NK-92 (cell line): ENCODE data around the gene DNAJC30.
A peak's percentile ranks its signal among the peaks of the same experiment; 100 is the strongest.
"Not testable (repeated sequence)": the region's sequence is repeated elsewhere in the genome, so short reads cannot be mapped to it uniquely, and the experiment has no call there.

Experiments
- DNase-seq: peaks from one replicate; lab custom pipeline; 2025; ENCODE audit not compliant: unreplicated experiment; lab: John Stamatoyannopoulos, UW

DNAJC30 gene

DNA sequence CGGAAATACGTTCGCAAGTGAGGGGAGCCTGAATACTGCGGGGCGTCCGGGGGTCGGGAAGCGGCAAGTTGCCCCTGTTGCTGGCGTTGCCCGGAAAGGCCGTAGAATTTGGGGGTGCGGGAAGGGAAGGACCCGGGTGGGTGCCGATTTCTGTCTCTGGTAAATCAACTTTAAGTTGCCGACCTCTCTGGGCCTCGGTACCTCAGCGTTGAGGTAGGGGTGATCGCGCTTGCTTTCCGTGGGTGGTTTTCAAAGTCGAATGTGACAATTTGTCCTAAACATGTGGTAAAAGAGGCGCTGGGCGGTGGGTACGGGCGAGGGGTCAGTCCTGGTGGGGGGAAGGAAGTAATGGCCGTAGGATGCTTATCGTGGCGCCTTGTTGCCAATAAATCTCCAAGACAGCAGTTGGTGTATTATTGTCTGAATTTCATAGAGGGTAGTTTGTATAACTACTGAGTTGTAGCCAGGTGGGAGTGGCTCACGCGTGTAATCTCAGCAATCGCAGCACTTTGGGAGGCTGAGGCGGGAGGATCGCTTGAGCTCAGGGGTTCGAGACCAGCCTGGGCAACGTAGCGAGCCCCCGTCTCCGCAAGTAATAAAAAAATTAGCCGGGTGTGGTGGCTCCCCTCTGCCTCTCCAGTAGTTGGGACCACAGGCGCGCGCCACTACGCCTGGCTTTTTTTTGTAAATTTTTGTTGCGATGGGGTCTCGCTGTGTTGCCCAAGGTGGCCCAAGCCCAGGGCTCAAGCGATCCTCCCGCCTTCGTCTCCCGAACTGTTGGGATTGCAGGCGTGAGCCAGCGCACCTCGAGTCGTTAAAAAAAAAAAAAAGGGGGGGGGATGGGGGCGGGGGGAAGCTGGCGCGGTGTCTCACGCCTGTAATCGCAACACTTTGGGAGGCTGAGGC lies 788 bp upstream of the DNAJC30 start:
- DNase-seq, result no peak

DNA sequence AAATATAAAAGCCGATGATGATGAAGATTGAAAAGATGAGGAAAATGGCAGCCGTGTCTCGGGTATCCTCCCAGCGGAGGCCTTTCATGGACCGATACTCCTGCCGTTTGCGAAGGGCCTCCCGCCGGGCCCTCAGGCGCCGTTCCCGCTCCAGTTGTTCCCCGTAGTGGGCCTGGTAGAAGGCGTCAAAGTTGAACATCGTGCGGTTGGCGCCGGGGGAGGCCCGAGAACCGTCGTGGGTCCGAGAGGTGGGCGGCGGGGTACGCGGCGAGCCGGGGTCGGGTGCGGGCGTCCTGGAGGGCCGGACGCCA lies 553 bp downstream of the DNAJC30 start:
- no peak for DNase-seq

DNA sequence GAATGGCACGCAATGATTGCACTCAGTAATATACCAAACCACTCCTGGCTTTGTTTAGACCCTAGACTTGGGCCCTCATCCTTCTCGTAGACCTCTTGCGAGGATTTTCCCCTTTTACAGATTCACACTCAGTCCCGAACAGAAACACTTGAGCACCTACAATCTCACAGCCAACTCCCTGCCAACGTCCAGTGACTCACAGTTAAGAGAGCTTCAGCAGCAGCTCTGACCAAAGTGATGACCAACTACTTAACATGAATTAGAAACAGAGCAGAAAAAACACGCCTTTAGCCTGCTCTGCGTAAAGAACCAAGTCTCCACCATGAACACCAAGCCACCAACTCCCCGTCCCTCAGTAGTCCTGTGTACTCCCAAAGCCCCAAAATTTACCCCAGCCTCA lies 2.2 kb downstream of the DNAJC30 start:
- DNase-seq, result no peak

DNA sequence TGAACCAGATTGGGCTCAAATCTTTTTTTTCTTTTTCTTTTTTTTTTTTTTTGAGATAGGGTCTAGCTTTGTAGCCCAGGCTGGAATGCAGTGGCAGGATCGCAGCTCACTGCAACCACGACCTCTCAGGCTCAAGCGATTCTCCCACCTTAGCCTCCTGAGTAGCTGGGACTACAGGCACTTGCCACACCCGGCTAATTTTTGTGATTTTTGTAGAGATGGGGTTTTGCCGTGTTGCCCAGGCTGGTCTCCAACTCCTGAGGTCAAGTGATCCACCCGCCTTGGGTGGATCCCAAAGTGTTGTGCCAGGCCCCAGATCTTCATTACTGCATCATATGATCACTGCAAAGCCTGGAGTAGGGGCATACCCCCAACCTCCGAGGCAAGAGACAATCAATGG lies 2.8 kb downstream of the DNAJC30 start:
- no peak for DNase-seq

DNA sequence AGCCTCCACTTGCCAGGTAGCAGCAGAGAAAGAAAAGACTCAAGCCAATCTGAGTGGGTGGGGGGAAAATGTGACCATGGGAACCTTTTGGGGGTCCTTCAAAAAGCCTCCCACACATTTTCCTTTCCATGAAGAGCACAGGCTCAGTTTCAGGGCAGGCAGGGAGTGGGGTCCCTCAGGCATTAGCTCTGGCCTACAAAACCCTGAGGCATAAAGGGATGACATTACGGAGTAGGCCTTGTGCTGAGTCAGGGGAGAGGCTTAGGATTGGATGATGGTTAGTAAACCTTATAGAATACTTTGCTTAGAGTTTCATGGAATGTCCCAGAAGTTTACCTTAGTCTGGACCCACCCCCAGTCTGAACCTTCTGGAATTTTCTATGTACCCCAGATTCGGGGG lies 3.5 kb downstream of the DNAJC30 start:
- no peak for DNase-seq

DNA sequence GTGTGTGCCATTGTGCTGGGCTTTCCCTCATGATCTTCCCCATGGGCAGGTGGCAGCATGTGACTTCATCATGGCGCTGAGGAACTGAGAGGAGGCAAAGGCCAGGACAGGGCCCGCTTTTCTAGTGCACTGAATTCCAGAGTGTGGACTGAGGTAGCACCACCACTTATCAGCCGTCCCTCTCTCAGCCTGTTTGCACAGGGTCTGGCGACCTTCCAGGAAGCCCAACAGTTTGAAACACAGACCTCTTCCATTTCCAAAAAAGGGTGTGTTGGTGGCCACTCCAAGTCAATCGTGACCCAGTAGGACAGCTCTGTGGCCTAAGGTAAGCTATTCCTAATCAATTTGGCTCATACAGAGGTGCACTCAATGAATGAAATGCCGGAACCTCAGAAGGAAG lies 4.4 kb downstream of the DNAJC30 start:
- DNase-seq, result no peak

DNA sequence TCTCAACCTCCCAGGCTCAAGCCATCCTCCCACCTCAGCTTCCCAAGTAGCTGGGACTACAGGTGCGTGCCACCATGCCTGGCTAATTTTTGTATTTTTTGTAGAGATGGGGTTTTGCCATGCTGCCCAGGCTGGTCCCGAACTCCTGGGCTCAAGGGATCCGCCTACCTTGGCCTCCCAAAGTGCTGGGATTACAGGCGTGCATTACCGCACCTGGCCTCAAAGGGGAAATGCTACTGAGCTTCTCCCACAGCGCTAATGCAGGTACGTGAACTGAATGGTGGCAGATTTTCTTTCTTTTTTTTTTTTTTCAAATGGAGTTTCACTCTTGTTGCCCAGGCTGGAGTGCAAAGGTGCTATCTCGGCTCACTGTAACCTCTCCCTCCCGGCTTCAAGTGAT lies 7.2 kb downstream of the DNAJC30 start:
- not testable (repeated sequence) for DNase-seq

DNA sequence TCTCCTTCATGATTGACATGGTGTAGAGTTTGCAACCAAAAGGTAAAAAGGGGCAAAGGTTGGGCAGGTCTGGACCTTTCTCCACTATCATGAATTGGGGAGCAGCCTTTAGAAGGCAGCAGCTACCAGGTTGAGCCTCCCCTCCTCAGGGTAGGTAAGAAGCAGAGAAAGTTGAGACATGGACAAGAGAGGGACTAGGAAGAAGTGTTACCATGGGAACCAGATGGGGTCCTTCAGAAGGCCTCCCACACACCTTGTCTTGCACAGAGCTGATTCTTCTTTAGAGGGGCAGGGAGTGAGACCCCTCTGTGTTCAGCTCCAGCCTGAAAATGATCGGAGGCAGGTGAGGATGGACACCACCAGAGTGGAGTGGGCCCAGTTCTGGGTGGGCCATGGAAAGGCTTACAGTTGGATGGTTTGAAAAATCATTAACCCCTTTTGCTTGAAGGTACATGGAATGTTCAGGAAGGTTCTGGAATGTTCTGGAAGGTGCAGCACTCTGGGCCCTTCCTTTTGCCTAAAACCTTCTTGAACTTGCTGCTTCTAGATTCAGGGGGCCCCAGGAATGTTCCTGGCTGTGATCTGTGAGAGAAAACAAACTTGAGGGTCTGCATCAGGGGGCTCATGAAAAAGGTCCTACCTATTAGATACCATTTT lies 8.7 kb downstream of the DNAJC30 start:
- DNase-seq, result no peak

DNA sequence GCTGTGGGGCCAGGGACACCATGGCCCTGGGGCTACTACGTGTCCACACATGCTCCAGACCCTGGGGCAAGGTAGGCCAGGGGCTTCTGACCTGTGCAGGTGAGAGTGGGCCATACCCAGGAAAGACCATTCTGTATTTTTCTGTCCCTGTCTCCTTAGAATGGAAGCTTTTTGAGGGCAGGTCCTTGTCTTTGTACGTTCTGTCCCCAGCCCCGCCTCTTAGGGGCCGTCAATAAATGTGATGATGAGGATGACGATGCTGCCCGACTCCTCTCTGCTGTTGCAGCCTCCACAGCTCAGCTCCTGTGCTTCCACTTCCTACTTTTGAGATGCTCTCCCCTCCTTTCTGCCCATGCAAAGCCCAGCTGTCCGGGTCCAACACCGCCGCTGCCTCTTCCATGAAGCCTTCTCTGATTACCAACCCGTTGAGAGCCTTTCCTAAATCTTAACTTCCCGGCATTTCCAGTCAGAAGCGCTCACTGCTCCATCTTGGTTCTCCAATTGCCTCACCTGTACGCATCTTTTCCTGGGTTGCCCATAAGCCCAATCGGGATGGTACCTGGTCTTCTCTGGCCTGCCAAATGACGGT lies 11.3 kb downstream of the DNAJC30 start:
- no peak for DNase-seq

DNA sequence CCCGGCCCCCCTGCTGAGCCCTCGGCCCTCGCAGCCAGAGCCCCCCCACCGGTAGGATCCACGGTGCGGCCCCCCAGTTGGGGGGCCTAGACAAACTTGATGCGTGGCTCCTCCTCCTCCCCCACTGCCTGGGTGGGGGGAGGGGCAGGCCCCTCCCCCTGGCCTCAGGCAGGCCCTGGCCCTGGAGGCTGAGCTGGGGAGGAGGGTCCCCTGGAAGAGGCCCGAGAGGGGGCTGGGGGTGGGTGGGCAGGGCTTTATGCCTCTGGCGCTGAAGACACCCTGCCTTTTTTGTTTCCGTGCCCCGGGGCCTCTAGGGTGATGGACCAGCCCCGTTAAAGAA lies 12.0 kb downstream of the DNAJC30 start:
- no peak for DNase-seq

DNA sequence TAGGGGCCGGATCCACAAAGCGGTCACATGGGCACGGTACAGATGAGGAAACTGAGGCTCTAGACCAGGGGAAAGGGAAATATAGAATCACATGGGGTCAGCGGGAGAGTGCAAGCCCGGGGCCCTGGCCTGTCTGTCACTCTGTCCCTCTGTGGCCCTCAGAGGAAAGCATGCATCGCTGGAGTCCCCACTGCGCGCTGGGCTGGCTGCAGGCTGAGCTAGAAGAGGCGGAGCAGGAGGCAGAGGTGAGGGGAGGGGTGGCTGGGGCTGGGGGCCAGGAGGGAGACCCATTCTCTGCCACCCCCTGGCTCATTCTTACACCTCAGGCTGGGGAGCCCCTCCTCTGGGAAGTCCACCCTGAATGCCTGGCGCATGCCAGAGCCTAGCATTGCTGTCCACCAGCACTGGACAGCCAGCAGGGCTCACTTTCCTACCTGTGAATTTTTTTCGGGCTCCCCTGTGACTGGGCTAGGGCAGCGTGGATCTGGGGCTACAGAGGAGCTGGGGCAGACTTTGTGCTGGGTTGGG lies 13.3 kb downstream of the DNAJC30 start:
- no peak for DNase-seq

DNA sequence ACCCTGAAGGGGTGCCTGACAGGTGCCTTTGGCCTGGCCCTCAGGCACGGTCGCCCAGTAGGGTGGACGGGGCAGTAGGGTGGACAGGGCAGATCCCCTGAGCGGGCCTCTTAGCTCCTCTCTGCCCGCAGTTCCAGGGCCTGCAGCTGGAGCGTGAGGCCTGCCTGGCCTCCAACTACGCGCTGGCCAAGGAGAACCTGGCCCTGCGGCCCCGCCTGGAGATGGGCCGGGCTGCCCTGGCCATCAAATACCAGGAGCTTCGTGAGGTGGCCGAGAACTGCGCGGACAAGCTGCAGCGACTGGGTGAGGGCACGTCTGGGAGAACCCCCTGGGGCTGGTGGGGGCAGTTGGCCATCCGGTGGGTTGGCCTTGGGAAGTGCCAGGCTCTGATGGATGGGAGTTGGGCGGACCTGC lies 14.0 kb downstream of the DNAJC30 start:
- no peak for DNase-seq

DNA sequence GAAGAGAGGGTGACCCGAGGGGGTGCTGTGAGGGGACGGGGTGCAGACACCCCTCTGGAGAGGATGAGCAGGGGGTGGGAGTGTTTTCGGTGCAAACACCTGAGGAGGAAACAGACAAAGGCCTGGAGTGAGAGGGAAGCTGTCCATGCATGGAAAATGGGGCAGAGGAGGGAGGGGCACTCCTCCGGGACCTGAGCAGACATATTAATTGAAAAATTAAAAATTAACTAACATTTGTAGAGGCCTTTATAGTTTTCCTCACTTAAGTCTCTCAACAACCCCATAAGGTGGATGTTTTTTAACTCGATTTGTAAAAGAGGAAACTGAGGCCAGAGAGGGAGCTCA lies 14.4 kb downstream of the DNAJC30 start:
- DNase-seq, result no peak

DNA sequence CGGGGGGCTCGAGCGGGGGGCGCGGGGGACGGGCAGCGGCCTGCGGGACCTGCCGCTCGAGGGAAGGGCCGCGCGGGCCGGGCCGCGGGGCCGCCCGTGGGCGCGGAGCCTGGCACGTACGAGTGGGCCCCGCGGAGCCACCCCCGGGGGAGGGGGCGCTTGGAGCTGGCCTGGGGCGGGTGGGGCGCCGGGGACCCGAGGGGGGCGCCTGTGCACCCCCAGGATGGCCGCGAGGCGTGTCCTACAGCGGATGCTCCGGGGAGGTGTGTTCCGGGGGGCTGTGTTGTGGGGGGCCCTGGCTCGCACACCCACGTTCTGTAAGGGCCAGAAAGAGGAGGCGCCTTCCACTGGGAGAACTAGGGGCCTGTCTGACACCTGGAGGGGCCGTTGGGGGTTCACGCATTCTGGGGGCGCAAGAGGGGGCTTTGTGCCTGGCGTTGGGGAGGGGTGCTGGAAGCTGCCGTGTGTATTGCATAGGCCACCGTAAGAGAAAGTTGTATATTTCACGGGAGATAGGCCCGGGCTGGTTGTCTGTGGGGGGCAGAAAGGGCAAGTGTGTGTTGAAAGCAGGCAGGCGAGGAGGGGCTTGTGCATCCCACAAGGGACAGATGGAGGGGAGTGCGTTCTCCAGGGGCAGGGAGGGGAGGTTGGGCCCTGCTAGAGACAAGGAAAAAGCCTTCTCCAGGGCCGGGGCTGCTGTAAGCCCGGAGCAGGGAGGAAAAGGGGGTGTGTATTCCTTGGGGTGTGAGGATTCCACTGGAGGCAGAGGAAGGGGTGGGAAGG lies 15.0 kb downstream of the DNAJC30 start:
- DNase-seq, result no peak

DNA sequence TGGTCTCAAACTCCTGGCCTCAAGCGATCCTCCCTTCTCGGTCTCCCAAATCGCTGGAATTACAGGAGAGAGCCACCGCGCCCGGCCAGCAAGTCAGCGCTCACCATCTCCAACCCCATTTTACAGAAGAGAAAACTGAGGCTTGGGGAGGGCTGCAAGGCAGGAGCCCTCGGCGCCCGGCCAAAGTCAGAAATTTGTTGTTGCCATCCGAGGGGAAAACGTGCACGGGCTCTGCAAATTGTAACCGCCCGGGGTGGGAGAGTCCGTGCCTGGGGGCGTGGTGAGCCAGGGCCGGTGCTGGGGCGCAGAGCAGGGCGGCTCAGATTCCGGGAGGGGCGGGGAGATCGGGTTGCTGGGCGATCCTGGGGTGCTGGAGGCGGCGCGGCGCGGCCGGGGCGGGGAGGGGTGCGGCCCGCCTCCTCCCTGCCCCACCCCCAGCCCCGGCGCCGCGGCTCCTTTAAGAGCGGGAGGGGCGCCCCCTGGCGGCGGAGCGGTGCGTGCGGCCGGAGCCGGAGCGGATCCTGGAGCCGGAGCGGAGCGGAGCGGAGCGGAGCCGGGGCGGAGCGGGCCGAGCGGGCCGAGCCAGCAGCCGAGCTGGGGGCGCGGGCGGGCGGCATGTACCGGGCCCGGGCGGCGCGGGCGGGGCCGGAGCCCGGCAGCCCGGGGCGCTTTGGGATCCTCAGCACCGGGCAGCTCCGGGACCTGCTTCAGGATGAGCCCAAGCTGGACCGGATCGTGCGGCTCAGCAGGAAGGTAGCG lies 15.7 kb downstream of the DNAJC30 start, which contains the start of gene VPS37D:
Gene VPS37D (plus strand): TSS at position 488 of the 759 bp plus-strand sequence. CDS start 128 bp downstream, at position 616.
- peak; percentile 51 for DNase-seq

DNA sequence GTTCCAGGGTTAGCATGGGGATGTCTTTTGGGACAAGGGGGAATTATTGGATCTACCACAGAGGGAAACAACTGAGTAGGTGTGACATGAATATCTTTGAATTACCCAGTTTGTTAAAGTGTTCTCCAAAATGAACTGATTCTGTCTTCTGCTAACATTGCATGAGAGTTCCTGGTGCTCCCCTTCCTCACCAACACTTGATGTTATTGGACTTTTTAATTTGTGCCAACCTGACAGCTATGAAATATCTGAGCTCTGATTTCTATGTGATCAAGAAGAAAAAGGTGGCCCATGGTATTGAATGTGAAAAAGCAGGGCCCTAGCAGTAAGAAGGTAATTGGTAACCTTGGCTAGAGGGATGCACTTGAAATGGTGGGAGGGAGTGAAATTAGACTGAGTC lies 20.2 kb downstream of the DNAJC30 start:
- no peak for DNase-seq

DNA sequence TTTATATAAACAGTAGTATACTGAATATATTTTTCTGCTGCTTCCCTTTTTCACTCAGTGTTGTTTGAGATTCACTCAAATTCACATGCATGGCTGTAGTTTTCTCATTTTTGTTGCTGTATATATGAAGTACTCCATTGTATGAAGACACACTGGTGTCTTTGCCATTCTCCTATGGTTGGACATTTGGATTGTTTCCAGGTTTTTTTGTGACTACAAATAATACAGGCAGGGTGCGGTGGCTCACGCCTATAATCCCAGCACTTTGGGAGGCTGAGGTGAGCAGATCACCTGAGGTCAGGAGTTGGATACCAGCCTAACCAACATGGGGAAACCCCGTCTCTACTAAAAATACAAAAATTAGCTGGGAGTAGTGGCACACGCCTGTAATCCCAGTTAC lies 22.7 kb downstream of the DNAJC30 start:
- not testable (repeated sequence) for DNase-seq

DNA sequence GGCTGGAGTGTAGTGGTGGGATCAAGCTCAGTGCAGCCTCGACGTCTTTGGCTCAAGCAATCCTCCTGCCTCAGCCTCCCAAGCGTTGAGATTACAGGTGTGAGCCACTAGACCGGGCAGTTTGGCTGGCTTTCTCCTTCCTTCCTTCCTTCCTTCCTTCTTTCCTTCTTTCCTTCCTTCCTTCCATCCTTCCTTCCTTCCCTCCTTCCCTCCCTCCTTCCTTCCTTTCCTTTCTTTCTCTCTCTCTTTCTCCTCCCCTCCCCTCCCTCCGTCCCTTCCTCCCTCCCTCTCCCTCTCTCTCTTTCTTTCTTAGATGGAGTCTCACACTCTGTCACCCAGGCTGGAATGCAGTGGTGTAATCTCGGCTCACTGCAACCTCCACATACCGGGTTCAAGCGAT lies 23.3 kb downstream of the DNAJC30 start:
- no peak for DNase-seq

DNA sequence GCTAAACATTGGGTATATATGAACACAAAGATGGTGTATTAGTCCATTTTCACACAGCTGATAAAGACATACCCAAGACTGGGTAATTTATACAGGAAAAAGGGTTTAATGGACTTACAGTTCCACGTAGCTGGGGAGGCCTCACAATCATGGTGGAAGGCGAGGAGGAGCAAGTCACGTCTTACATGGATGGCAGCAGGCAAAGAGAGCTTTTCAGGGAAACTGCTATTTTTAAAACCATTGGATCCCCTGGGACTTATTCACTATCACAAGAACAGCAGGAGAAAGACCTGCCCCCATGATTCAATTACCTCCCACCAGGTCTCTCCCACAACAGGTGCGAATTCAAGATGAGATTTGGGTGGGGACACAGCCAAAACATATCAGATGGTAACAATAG lies 27.9 kb downstream of the DNAJC30 start:
- not testable (repeated sequence) for DNase-seq

DNA sequence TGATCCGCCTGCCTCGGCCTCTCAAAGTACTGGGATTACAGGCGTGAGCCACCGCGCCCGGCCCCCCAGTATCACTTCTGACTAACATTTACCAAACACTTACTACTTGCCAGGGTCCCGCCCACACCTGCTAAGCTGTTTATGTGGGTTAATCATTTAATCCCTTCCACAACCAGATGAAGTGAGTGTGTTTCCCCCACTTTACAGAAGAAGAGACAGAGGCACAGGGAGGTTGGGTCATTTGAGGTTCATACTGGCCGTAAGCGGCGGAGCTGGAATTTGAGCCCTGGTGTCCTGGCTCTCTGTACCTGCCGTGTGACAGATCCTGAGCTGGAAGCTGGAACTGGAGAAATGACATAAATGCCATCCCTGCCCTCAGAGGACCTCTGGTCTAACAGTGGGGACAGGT lies 30.7 kb downstream of the DNAJC30 start:
- no peak for DNase-seq

DNA sequence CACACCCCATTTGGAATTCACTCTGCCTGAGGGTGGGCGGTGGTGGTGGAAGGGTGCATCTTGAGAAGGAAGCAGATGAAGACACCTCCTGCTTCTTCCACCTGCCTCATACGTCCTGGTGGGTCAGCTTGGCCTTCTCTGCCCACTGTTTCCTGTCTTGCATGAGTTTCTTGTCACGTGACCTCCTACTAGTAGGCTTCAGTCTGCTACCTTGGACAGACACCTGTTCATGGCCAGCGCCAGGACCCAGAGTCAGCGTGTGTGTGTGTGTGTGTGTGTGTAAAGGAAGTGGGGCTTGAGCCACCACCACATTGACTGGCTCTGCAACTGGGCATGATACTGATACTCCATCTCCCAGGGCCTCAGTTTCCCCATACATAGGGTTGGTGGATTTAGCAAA lies 32.7 kb downstream of the DNAJC30 start:
- DNase-seq, result no peak
